Body of pancreas (tissue), 4 donors: ENCODE data around the gene ZNF365.

ENCODE experiments used
- POLR2A ChIP-seq, 3 donors: fragments of 450-650 bp; IDR thresholded peaks; one replicate each; pipeline ENCODE4 v1.6.1; 2016; ENCODE audit warnings: antibody characterized with exemption in 3 of 3, mild to moderate bottlenecking in 2 of 3
- TF ChIP-seq, protein P1 (sequence below), 7 experiments: fragments of 450-650 bp in 4 of 7; fragments of 200-600 bp in 3 of 7; sonication (generic) in 3 of 7; IDR thresholded peaks; one replicate each; pipeline ENCODE4 v1.5.1; 2016 to 2019; ENCODE audit warnings: antibody characterized with exemption in 7 of 7

- TF ChIP-seq, protein P1, sequence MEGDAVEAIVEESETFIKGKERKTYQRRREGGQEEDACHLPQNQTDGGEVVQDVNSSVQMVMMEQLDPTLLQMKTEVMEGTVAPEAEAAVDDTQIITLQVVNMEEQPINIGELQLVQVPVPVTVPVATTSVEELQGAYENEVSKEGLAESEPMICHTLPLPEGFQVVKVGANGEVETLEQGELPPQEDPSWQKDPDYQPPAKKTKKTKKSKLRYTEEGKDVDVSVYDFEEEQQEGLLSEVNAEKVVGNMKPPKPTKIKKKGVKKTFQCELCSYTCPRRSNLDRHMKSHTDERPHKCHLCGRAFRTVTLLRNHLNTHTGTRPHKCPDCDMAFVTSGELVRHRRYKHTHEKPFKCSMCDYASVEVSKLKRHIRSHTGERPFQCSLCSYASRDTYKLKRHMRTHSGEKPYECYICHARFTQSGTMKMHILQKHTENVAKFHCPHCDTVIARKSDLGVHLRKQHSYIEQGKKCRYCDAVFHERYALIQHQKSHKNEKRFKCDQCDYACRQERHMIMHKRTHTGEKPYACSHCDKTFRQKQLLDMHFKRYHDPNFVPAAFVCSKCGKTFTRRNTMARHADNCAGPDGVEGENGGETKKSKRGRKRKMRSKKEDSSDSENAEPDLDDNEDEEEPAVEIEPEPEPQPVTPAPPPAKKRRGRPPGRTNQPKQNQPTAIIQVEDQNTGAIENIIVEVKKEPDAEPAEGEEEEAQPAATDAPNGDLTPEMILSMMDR (IDR thresholded peaks at IDR 0.05) = no peak
- TF ChIP-seq POLR2A (IDR thresholded peaks at IDR 0.05) = no peak
These were observed 72.5 kb downstream of the ZNF365 start for GRCh38 chr10:62446627-62447026.
